ENCODE measurements around the gene RNF149. TPM values are rescaled to one million over a fixed set of nuclear protein-coding genes. Genes with fewer than 3 reads are reported as not detected.

RNF149 gene
- total and polyA plus RNA-seq, 9 of the 15 experiments (the other 6 are each of a cell fraction or from before 2014, with no cell fraction given): 9.0 to 31.5 (median 22.8) TPM

- DNase-seq (ENCODE audit: extremely low read depth in 1 of 4, low spot score in 3 of 4): peak; percentile 25 to 39 (median 36)
- no peak overlapping the region for H3K27ac ChIP-seq (ENCODE audit: extremely low read depth, low read depth, low read length)
- peak; percentile 84 for ATAC-seq
- peaks cover 0 to 4% of the 10 kb centered on the region in 2 experiments; a peak in 2 of 5 replicates for H3K4me1 ChIP-seq (replicated peaks in 1 of 2; ENCODE audit: control insufficient read depth in 2 of 2, insufficient read depth in 2 of 2, low read length in 2 of 2)
- WGBS (ENCODE audit: insufficient coverage, low coverage, missing lambda C conversion rate): 4% methylated on average over 7 of the region's 7 CpGs
- no peaks in the 10 kb centered on the region for H3K9me1 ChIP-seq (ENCODE audit: control insufficient read depth, insufficient read depth, low read length)
- FAIRE-seq: no peak
- no peaks in the 10 kb centered on the region for H3K9me3 ChIP-seq (replicated peaks; ENCODE audit: control insufficient read depth, insufficient read depth, low read depth, low read length)
- no peak for TF ChIP-seq ZNF431 (CRISPR knock-in tag; IDR thresholded peaks at IDR 0.05)
- no peak for TF ChIP-seq TAL1 (IDR thresholded peaks at IDR 0.05)
- no peak for TF ChIP-seq U2AF1 (optimal IDR thresholded peaks at IDR 0.05; ENCODE audit: low read depth, low read length)
- no peak for TF ChIP-seq SREBF2 (CRISPR knock-in tag; IDR thresholded peaks at IDR 0.05)
- no peak for TF ChIP-seq BRF1 (IDR thresholded peaks at IDR 0.05; ENCODE audit: borderline replicate concordance, extremely low read depth, insufficient read length)
- TF ChIP-seq KLF1 (tag; IDR thresholded peaks at IDR 0.05): no peak
- no peak for TF ChIP-seq ZNF175 (CRISPR knock-in tag; IDR thresholded peaks at IDR 0.05; ENCODE audit: low read depth)
- no peak for TF ChIP-seq ZBTB17 (CRISPR knock-in tag; IDR thresholded peaks at IDR 0.05)
- no peak for TF ChIP-seq ZBTB5 (IDR thresholded peaks at IDR 0.05)
- TF ChIP-seq FOXJ2 (tag; IDR thresholded peaks at IDR 0.05): no peak
- TF ChIP-seq ARHGAP35 (IDR thresholded peaks at IDR 0.05; ENCODE audit: partially characterized antibody): no peak
- no peak for TF ChIP-seq TCF15 (CRISPR knock-in tag; IDR thresholded peaks at IDR 0.05)
- no peak for TF ChIP-seq RBBP5 (IDR thresholded peaks at IDR 0.05; ENCODE audit: borderline replicate concordance, insufficient read depth, low read length, poor library complexity, severe bottlenecking)
- no peak for TF ChIP-seq SMAD4 (CRISPR knock-in tag; conservative IDR thresholded peaks at IDR 0.05)
- H3K4me2 ChIP-seq (ENCODE audit: insufficient read depth, low read length): peak overlapping the region; percentile 29
- H3K27me3 ChIP-seq (ENCODE audit: control insufficient read depth in 2 of 2, insufficient read depth in 2 of 2, low read length in 2 of 2): peaks cover 5 to 27% of the 10 kb centered on the region in 2 experiments; a peak in 2 of 5 replicates
- no peaks in the 10 kb centered on the region for H3K79me2 ChIP-seq (ENCODE audit: control insufficient read depth, insufficient read depth, low read length)
- in situ Hi-C loops (cut with MboI): no loop called here
- CTCF ChIA-PET (ENCODE audit: low intra/inter-chr PET ratio): interaction anchor here (0.7 kb wide), 1 partner anchor 491 kb away, joined by 6 read pairs; no protein-coding TSS in a partner anchor
- intact Hi-C loops (cut with micrococcal nuclease): loop anchor here (5.0 to 10.0 kb wide), 2 partner anchors 76 to 97 kb away; no protein-coding TSS in a partner anchor
- no TSS peak for BruUV-seq (replicated peaks)
- no peak overlapping the region for H3K9ac ChIP-seq (ENCODE audit: insufficient read depth in 1 of 2, low read depth in 2 of 2, low read length in 2 of 2)
- H4K20me1 ChIP-seq (replicated peaks; ENCODE audit: control insufficient read depth, insufficient read depth, low read length): no peaks in the 10 kb centered on the region
- H3K36me3 ChIP-seq (ENCODE audit: control insufficient read depth, insufficient read depth, low read length): no peaks in the 10 kb centered on the region
- H3K4me3 ChIP-seq: no peak overlapping the region
- POLR2A ChIA-PET: interaction anchor here (0.5 to 1.2 kb wide), 4 partner anchors 10 to 87 kb away, joined by 3 to 4 read pairs (median 3); no protein-coding TSS in a partner anchor
- peak overlapping the region; percentile 64 for H2AFZ ChIP-seq (ENCODE audit: low read depth, low read length)
Measured at GRCh38 chr2:101341421-101341820, 32.9 kb upstream of the RNF149 start.
